ENCODE results near the gene IFNW1.

IFNW1 gene

DNA sequence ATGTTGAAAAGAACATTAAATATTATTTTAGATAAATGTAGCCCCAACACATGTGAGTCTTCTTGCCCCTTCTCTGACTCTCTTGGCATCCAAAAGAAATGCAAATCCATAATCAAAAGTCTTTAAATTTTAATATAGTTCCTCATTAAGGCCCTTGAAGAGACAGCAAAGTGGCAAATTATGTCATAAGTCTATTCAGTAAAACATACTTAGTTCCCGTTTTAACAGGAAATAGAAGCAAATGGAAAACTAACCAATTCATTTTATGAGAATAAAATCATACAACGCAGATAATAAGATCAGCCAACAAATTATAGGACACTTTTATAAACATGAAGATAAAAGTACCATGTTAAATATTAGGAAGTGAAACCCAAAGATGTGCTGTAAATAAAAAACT, 43.8 kb downstream of the IFNW1 start:
- TF ChIP-seq, protein P1, sequence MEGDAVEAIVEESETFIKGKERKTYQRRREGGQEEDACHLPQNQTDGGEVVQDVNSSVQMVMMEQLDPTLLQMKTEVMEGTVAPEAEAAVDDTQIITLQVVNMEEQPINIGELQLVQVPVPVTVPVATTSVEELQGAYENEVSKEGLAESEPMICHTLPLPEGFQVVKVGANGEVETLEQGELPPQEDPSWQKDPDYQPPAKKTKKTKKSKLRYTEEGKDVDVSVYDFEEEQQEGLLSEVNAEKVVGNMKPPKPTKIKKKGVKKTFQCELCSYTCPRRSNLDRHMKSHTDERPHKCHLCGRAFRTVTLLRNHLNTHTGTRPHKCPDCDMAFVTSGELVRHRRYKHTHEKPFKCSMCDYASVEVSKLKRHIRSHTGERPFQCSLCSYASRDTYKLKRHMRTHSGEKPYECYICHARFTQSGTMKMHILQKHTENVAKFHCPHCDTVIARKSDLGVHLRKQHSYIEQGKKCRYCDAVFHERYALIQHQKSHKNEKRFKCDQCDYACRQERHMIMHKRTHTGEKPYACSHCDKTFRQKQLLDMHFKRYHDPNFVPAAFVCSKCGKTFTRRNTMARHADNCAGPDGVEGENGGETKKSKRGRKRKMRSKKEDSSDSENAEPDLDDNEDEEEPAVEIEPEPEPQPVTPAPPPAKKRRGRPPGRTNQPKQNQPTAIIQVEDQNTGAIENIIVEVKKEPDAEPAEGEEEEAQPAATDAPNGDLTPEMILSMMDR (IDR thresholded peaks at IDR 0.05; ENCODE audit: low read depth, low read length), result no peak
- Histone ChIP-seq H3K27ac (no peak overlapping the region), H3K4me3 (ENCODE audit: low read depth, low read length) (no peak overlapping the region), H3K27me3 (ENCODE audit: insufficient read depth, low read depth, severe bottlenecking) (no peaks in the 10 kb centered on the region), H3K36me3 (no peaks in the 10 kb centered on the region), H3K9me3 (ENCODE audit: severe bottlenecking) (no peaks in the 10 kb centered on the region)
- no peak for DNase-seq

DNA sequence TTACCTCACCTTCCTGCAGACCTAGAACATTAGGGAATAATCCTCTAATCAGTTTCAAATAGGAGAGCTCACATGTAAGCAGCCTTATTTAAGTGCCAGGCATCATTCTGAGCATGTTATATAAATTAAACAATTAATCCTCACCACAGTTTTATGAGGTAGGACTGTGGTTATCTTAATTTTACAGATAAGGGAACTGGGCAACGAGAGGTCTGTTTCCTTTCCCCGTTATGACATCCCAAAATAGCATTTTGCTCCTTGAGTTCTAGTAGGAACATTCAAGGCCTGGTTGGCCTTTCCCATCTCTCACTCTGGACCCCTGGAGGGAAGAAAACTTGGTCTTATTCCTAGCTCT, 44.8 kb downstream of the IFNW1 start:
- Histone ChIP-seq H3K4me3 (ENCODE audit: low read depth, low read length) (no peak overlapping the region), H3K9me3 (ENCODE audit: severe bottlenecking) (no peaks in the 10 kb centered on the region), H3K27me3 (ENCODE audit: insufficient read depth, low read depth, severe bottlenecking) (no peaks in the 10 kb centered on the region), H3K36me3 (no peaks in the 10 kb centered on the region), H3K27ac (no peak overlapping the region)
- TF ChIP-seq, protein P1 (IDR thresholded peaks at IDR 0.05; ENCODE audit: low read depth, low read length), result no peak
- DNase-seq, result no peak

DNA sequence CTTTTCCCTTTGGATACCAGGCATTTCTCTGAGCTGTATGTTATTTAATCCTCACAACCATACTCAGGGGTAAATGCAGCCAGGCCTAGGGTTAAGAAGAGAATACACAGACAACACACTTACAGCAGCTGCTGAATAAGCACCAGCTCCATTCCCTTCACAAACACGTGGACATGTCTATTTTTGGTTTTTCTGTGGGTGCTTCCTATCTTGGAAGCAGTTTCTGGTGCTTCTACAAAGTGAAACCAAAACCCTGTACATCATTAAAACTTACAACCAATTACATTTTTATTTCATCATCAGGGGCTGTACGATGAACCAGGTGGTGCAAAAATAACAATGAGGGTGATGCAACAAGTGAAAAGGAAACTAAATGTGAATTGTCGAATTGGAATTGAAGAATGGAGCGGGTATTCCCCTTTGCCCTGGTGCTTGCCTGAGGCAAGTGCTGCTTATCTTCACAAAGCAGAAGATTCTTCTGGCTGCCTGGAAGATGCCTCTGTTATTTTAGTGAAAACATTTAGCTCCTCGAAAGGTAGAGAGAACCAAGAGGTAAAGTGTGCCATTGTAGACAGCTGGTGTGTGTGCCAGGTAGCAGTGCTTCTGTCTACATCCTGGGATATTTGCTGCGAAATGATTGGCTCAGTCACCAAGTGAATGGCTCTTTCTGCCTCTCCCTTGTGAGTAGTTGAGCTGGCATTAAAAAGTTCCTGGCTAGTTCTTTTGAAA, 45.3 kb downstream of the IFNW1 start:
- no peak overlapping the region for H3K27ac ChIP-seq
- H3K36me3 ChIP-seq, result no peaks in the 10 kb centered on the region
- H3K4me3 ChIP-seq (ENCODE audit: low read depth, low read length), result no peak overlapping the region
- no peaks in the 10 kb centered on the region for H3K9me3 ChIP-seq (ENCODE audit: severe bottlenecking)
- DNase-seq, result no peak
- no peaks in the 10 kb centered on the region for H3K27me3 ChIP-seq (ENCODE audit: insufficient read depth, low read depth, severe bottlenecking)
- TF ChIP-seq, protein P1 (IDR thresholded peaks at IDR 0.05; ENCODE audit: low read depth, low read length), result no peak

DNA sequence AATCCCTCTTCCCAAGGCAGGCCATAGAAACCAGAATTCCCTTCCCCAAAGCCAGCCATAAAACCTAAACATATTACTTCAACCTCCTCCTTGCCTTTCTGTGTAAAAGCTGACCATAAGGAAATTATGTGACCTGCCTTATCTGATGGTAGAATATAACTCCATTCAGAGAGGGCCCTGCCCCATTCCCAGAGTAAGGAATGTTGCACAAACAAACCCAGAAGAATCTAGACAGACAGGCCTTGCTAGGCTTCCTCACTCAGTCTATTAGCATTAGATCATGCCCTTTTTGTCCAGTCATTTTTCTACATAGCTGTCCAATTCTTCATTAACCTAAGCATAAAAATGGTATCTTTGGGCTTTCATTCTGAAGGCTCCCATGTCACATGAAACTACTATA, 46.1 kb downstream of the IFNW1 start:
- Histone ChIP-seq H3K36me3 (no peaks in the 10 kb centered on the region), H3K27ac (no peak overlapping the region), H3K27me3 (ENCODE audit: insufficient read depth, low read depth, severe bottlenecking) (no peaks in the 10 kb centered on the region), H3K4me3 (ENCODE audit: low read depth, low read length) (no peak overlapping the region), H3K9me3 (ENCODE audit: severe bottlenecking) (no peaks in the 10 kb centered on the region)
- TF ChIP-seq, protein P1 (IDR thresholded peaks at IDR 0.05; ENCODE audit: low read depth, low read length), result no peak
- no peak for DNase-seq
